Activated CD4-positive, alpha-beta T cell treated with anti-CD3 and anti-CD28 coated beads, Interleukin-2, amount 50 U/mL, for 4 hours (primary cell): ENCODE data around the gene FUT6.
"Not testable (repeated sequence)": the region's sequence is repeated elsewhere in the genome, so short reads cannot be mapped to it uniquely, and the experiment has no call there.

Experiments used
- DNase-seq, 2 experiments: peaks; one replicate each; pipeline ENCODE4 v3.0.0-alpha.2; 2020

FUT6 gene, protein sequence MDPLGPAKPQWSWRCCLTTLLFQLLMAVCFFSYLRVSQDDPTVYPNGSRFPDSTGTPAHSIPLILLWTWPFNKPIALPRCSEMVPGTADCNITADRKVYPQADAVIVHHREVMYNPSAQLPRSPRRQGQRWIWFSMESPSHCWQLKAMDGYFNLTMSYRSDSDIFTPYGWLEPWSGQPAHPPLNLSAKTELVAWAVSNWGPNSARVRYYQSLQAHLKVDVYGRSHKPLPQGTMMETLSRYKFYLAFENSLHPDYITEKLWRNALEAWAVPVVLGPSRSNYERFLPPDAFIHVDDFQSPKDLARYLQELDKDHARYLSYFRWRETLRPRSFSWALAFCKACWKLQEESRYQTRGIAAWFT

DNA sequence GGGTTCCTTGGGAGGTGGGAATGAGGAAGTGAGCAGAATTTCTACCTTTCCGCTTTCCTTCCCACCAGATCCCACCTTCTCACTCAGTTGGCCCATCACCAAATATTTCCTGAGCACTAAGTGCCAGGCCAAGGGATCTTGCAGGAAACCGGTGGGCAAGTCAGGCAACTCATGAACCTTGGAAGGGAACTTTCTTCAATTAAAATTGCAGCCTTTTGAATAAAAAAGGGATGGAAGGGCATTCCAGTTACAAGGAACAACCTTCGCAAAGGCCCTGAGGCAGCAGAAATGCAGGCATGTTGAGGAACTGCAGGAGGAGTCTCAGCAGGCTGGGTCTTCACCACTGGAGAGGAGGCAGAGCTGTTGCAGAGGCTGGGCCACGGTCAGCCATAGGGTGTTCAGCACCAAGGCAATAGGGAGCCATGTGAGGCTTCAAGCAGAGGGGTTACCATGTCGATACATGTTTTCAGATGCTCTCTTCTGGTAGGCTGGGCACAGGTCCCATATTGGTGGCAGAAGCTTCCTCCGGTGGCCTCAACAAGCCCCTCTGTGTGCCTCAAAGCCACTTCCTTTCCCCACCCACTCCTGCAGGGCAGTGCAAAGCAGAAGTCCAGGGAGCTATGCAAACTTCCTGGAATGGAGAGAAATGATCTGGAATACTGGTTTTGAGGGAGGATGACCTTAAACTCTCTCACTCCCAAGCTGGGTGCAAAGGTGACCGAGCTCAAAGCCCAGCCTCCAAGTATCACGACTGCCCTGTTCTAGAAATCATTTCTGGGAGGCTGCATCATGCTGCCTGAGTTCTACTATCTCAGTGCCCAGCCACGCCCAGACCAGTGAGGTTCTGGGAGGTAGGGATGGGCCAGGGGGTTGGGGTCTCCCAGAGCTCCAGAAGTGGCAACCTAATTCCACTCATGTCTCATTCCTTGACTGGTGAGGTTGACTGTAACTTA lies at the start of gene FUT6:
TSS of gene FUT6 (minus strand) at position 638 of the 953 bp plus-strand sequence. CDS start 7,135 bp downstream, outside the sequence.
- no peak for DNase-seq

DNA sequence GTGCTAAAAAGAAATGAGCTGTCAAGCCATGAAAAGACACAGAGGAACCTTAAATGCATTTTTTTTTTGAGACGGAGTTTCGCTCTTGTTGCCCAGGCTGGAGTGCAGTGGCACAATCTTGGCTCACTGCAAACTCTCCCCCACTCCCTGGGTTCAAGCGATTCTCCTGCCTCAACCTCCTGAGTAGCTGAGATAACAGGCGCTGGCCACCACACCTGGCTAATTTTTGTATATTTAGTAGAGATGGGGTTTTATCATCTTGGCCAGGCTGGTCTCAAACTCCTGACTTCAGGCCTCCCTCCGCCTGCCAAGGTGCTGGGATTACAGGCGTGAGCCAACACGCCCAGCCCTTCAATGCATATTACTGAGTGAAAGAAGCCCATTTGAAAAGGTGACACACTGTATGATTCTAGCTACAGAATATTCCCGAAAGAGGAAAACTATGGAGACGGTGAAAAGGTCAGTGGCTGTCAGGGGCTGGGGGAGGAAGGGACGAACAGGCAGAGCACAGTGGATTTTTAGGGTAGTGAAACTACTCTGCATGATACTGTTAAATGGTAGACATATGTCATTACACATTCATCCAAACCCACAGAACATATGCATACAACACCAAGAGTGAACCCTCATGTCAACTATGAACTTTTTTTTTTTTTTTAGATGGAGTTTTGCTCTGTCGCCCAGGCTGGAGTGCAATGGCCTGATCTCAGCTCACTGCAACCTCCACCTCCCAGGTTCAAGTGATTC lies 44.7 kb upstream of the FUT6 start:
- DNase-seq = not testable (repeated sequence)

DNA sequence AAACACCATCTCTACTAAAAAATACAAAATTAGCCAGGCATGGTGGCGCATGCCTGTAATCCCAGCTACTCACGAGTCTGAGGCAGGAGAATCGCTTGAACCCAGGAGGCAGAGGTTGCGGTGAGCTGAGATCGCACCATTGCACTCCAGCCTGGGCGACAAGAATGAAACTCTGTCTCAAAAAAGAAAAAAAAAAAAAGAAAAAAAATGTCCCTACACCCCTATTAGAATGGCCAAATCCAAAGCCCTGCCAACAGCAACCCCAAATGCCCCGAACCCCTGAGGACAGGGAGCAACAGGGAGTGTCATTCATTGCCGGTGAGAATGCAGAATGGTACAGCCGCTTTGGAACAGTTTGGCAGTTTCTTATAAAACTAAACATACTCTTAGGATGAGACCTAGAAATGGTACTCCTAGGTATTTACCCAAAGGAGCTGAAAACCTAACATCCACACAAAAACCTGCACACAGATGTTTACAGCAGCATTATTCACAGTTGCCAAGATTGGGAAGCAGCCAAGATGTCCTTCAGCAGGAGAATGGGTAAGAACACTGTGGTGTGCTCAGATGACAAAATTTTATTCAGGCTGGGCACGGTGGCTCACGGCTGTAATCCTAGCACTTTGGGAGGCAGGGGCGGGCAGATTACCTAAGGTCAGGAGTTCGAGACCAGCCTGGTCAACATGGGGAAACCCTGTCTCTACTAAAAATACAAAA lies 43.8 kb upstream of the FUT6 start:
- not testable (repeated sequence) for DNase-seq

DNA sequence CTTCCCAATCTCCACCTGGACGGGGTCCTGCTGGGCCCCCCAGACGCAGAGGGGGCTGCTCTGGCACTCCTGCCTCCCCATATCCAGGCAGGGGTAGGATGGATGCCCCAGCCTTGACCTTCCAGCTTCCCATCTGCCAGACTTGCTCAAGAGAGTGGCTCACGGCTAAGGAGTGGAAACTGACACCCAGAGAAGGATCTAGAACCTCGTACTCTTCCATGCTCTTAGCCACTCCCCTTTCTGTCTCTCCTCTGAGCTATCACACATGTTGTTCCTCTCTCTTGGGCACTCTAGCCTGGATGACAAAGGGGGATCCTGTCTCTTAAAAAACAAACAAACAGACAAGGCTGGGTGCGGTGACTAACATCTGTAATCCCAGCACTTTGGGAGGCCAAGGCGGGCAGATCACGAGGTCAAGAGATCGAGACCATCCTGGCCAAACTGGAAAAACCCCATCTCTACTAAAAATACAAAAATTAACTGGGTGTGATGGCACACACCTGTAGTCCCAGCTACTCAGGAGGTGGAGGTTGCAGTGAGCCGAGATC lies 43.0 kb upstream of the FUT6 start:
- DNase-seq = no peak

DNA sequence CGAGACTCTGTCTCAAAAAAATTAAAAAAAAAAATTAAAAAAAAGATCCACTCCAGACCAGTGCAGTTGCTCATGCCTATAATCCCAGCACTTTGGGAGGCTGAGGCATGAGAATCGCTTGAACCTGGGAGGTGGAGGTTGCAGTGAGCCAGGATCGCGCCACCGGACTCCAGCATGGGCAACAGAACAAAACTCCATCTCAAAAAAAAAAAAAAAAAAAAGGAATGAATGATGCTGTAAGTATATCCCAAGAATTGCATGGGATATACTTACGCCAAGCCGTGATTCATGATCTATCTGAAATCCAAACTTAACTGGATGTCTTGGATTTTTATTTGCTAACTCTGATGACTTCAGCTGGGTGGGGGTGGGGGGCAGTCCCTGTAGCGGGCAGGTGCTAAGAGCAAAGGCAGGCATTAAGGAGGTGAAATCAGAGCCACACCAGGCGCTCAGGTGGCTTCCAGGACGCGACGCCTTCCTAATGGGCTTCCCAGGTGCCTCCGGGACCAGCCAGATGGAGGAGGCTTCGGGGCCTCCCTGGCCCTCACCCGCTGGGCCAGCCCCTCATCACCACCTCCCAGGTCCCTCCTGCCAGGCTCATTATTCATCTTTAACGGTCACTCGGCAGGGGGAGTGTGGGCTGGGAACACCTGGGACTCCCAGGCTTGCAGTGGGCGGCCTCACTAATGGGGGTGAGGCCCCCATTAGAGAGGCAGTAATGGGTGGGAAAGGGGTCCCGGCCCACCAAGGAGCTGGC lies 42.2 kb upstream of the FUT6 start:
- no peak for DNase-seq

DNA sequence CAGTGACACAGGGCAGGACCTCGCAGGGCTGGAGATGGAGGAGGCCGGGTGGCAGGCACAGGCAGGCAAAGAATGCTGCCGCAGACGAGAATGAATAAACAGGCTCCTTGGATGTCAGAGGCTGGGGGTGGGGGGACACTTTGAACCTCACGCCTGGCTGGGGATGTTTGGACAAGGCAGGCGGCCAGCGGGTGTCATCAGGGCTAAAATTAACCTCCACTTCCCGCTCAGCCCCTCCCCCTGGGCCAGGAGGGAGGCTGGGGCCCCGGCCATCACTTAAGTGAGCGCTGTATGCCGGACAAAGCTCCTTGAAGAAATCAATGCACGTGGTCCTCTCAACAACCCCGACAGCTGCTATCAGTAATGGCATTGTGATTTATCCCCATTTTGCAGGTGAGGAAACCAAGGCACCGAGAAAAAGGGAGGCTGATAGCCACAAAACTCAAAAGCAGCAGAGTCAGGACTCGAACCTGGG lies 41.1 kb upstream of the FUT6 start:
- DNase-seq = no peak

DNA sequence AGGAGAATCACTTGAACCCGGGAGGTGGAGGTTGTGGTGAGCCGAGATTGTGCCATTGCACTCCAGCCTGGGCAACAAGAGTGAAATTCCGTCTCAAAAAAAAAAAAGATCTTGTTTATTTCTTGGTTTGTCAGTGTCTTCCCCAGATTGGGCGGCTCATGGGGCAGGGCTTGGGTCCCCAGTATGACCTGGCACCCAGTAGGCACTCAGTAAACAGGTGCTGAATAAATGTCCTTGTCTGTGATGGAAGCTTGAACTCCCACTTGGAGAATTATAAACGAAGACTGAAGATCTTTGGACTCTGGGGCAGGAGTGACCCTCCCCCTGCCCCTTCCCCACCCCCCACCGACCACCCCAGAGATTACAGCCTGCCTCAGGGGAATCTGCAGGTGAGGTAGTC lies 40.7 kb upstream of the FUT6 start:
- no peak for DNase-seq

DNA sequence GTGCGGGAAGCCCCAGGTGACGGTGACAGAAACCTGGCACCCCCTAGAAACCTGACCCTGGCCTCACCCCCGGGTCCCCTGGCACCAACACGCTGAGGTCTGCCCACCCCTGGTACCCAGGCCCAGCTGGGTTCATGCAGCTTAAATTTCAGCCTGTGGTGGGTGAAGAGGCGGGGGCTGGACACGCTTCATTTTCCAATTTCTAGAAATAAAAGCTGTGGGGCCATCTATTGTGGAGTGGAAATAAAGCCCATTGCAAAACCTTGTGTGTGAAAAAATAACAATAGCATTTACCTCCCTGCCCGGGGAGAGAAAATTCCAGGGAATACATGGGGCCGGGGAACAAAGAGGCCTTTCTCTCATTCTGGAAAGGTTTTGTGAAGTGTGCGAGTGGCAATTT lies 38.4 kb upstream of the FUT6 start:
- no peak for DNase-seq

DNA sequence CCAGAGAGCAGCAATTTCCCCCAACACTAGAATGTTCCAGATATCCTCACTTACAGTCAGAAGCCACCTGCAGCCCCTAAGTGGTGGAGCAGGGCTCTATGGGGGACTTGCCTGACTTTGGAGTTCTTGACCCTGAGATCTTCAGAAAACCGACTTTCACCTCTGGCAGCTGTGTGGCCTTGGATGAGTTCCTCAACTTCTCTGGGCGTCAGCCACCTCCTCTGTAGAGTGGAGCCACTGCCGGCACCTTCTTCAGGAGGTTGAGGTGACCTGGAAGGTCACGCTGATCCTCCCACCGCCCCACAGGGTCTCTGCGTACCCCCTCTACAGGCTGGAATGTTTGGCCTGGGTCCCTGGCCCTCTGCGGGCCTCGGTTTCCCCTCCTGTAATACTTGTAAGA lies 37.9 kb upstream of the FUT6 start:
- no peak for DNase-seq

DNA sequence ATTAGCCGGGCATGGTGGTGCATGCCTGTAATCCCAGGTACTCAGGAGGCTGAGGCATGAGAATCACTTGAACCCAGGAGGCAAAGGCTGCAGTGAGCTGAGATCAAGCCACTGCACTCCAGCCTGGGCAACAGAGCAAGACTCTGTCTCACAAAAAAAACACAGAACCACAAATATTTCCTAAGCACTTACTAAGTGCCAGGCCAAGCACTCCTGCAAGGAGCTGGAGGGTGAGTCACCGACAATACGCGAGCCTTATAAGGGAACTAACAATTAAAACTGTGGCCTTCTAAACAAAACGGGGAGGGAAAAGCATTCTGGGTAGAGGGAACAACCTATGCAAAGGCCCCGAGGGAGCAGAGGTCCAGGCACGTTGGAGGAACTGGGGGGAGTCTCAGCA lies 35.0 kb upstream of the FUT6 start:
- not testable (repeated sequence) for DNase-seq

DNA sequence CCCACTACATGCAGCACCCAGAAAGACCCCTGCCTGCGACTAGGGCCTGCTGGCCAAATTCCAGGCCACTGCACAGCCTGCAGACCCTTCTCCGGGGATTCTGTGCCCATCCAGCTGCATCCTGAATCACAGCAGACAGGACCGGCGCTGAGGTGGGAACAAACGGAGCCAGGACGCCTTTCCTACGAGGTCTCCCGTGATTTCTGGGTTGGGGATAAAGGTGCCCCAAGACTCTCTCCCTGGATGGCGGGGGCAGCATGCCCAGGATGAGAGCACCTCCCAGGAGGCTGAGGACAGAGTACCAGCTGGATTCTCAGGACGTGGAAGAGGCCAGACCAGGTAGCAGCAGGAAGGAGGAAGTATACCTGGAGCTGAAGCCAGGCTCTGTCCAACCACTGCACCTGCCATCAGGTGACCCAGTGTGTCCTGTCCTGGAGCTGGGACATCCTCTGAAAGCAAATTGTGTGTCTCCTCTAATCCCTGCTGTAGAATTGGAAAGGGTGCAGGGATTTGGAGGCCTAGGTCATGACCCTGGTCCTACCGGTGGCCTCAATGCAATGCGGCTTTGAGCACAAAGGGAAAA lies 34.2 kb upstream of the FUT6 start:
- DNase-seq = no peak

DNA sequence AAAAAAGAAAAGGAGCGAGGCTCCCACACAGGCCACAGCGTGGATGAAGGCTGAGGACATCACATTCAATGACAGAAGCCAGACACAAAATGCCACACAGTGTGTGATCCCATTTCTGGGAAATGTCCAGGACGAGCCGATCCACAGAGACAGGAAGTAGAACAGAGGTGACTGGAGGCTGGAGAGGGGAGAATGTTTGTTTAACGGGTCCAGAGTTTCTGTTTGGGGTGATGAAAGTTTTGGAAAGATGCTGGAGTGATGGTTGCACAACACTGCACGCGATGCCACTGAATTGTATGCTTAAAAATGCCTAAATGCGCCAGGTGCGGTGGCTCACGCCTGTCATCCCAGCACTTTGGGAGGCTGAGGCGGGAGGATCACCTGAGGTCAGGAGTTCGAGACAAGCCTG lies 31.5 kb upstream of the FUT6 start:
- DNase-seq = no peak

DNA sequence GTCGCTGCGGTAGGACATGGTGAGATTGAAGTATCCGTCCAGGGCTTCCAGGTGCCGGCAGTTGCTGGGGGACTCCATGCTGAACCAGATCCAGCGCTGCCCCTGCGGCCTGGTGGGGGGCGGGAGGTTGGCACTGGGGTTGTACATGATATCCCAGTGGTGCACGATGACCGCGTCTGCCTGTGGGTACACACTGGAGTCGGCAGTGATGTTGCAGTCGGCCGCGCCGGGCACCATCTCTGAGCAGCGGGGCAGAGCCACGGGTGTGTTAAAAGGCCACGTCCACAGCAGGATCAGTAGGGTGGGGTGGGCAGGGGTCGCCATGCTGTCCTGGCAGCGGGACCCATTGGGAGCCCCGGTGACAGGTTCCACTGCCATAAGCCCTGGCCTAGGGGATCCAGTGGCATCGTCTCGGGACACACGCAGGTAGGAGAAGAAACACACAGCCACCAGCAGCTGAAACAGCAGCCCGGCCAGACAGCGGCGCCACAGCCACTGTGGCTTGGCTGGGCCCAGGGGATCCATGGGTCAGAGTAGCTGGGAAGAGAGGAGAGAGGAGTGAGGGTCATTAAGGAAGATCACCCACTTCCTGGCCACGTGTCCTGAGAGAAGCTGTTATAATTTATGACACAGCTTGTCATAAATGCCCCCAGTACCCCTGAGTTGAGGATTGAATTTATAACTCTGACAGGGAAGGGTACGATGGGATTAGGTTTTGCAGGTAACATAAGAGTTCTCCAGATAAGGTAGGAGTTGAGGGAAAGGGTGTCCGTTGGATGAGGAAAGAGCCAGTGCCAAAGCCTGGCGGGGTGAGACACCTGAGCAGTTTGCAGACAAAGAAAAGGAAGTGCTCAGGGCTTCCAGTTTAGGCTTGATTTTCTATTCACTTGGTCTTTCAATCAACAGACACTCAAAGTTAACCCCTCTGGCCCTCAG lies 28.0 kb upstream of the FUT6 start:
- DNase-seq = no peak

DNA sequence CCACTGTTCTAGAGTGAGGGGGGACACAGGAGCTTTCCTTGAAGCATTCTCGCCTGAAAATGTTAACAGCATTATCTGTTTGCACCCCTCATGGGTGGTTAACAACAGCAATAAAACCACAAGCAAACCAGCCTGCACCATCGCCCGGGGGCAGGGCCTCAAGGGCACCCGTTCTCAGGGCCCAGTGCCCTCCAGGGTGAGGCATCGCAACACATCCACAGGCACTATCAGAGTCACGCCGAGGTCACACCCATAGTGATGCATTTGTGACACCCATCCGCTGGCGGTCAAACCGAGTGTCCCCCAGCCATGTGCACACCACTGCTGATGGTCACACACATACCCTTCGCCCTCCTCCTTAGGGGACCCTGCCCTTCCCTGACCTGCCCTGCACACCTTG lies 26.3 kb upstream of the FUT6 start:
- DNase-seq = no peak

DNA sequence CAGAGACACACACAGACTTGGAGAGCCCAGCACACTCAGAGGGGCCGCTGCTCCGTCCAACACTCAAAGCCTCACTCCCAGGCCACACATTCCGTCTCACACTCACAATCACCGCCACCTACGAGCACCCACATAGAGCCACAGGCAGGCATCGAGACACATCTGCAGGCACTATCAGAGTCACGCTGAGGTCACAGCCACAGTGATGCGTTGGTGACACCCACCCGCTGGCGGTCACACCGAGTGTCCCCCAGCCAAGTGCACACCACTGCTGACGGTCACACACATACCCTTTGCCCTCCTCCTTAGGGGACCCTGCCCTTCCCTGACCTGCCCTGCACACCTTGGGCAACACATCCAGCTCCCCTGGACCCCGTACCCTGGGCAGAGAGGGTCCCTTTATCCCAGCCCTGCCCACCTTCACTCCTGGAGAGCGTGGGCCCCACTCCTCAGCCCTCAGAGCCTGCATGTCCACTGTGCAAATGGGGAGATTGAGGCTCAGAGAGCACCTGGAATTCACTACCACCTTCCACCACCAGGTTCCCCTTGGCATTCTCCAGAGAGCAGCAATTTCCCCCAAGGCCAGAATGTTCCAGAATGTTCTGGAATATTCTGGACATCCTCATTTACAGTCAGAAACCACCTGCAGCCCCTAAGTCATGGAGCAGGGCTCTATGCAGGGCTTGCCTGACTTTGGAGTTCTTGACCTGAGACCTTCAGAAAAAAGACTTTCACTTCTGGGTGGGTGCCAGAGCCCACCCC lies 25.4 kb upstream of the FUT6 start:
- no peak for DNase-seq

DNA sequence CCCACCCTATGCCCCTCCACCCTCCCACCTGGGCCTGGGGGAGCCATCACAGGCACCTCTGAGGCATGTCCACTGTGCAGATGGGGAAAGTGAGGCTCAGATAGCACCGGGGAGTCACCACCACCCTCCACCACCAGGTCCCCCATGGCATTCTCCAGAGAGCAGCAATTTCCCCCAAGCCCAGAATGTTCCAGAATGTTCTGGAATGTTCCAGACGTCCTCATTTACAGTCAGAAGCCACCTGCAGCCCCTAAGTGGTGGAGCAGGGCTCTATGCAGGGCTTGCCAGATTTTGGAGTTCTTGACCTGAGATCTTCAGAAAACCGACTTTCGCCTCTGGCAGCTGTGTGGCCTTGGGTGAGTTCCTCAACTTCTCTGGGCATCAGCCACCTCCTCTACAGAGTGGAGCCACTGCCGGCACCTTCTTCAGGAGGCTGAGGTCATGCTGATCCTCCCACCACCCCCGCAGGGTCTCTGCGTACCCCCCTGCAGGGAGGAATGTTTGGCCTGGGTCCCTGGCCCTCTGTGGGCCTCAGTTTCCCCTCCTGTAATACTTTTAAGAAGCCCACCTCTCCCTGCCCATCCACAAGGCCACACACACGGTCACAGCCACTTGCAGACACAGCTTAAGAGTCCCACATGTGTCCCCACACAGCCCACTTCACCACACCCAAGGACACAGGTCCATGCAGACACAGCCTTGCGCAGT lies 24.7 kb upstream of the FUT6 start:
- DNase-seq = no peak

DNA sequence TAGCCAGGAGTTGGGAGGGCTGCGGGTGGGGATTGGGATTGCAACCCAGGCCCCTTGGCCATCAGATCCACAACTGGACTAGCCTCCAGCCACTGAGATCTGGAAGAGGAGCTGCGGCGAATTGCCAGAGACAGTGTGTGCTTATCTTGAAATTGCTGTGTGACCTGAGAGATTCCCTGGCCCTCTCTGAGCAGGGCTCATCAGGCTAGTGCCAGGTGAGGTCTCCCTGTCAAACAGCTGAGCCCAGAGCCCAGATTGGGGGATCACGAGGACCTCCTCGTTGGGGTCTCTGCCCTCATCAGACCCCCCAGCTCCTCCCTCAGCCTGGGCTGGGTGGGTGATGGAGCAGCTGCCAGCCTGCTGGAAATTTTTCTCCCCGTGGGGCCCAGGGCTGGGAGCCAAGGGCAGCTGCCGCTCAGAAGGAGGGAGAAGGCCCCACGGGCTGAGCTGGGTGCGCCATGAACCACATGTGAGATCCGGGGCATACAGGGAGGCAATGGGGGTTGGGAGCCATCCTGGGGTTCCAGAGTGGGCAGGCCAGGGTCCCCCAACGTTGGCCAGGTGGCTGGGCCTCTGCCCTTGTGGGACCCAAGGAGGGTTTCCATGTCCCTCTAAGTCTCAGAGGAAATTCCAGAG lies 23.6 kb upstream of the FUT6 start:
- no peak for DNase-seq
